Measurements from ENCODE around the gene TBRG4.
"Not testable (repeated sequence)": the region's sequence is repeated elsewhere in the genome, so short reads cannot be mapped to it uniquely, and the experiment has no call there.

TBRG4 gene

GRCh38 chr7:45111298-45112223 lies at the start of gene TBRG4:
TSS of gene TBRG4 (minus strand) at chr7:45111697. CDS start at chr7:45109237, 2,460 bp downstream.
- ATAC-seq (replicated peaks) (peak; percentile 95 to 97), DNase-seq (peak; percentile 92)
- Mint-ChIP-seq H3K9me3 (no peaks in the 10 kb centered on the region), H3K27me3 (peaks cover 0 to 4% of the 10 kb centered on the region in 2 donors), H3K4me1 (peaks cover 23 to 27% of the 10 kb centered on the region in 2 donors), H3K4me3 (peak within 1 kb of the TSS; percentile 91 to 98), H3K27ac (peak within 1 kb of the TSS; percentile 99), H3K36me3 (peaks cover 15 to 28% of the 10 kb centered on the region in 2 donors)

GRCh38 chr7:45161138-45161537 lies 49.6 kb upstream of the TBRG4 start:
- H3K36me3 Mint-ChIP-seq = no peaks in the 10 kb centered on the region
- H3K27ac Mint-ChIP-seq = peak overlapping the region; percentile 70
- no peak for ATAC-seq (replicated peaks)
- H3K4me3 Mint-ChIP-seq = no peak overlapping the region
- DNase-seq = no peak
- peaks cover 11 to 22% of the 10 kb centered on the region in 2 donors for H3K4me1 Mint-ChIP-seq
- H3K27me3 Mint-ChIP-seq = peaks cover 46 to 63% of the 10 kb centered on the region in 2 donors
- peaks cover 7 to 10% of the 10 kb centered on the region in 2 donors for H3K9me3 Mint-ChIP-seq

GRCh38 chr7:45160417-45160881 lies 49.0 kb upstream of the TBRG4 start:
- H3K4me1 Mint-ChIP-seq = peaks cover 11 to 22% of the 10 kb centered on the region in 2 donors
- ATAC-seq (replicated peaks) (peak; percentile 82 to 90), DNase-seq (peak; percentile 39)
- peak overlapping the region; percentile 70 for H3K27ac Mint-ChIP-seq
- H3K9me3 Mint-ChIP-seq = peaks cover 7 to 10% of the 10 kb centered on the region in 2 donors
- H3K4me3 Mint-ChIP-seq = no peak overlapping the region
- H3K27me3 Mint-ChIP-seq = peaks cover 49 to 66% of the 10 kb centered on the region in 2 donors
- H3K36me3 Mint-ChIP-seq = no peaks in the 10 kb centered on the region

- DNase-seq = no peak
- no peak overlapping the region for H3K4me3 Mint-ChIP-seq
- peaks cover 13 to 27% of the 10 kb centered on the region in 2 donors for H3K4me1 Mint-ChIP-seq
- H3K27ac Mint-ChIP-seq = no peak overlapping the region
- H3K27me3 Mint-ChIP-seq = peaks cover 50 to 66% of the 10 kb centered on the region in 2 donors
- H3K9me3 Mint-ChIP-seq = peaks cover 3 to 7% of the 10 kb centered on the region in 2 donors
- ATAC-seq (replicated peaks) = no peak
- H3K36me3 Mint-ChIP-seq = no peaks in the 10 kb centered on the region
These were observed 47.8 kb upstream of the TBRG4 start for GRCh38 chr7:45159296-45159695.

- H3K4me3 Mint-ChIP-seq = no peak overlapping the region
- peaks cover 0 to 3% of the 10 kb centered on the region in 2 donors for H3K9me3 Mint-ChIP-seq
- H3K27me3 Mint-ChIP-seq = peaks cover 43 to 58% of the 10 kb centered on the region in 2 donors
- peaks cover 14 to 28% of the 10 kb centered on the region in 2 donors for H3K4me1 Mint-ChIP-seq
- no peak for ATAC-seq (replicated peaks)
- DNase-seq = no peak
- H3K27ac Mint-ChIP-seq = peak overlapping the region; percentile 33
- no peaks in the 10 kb centered on the region for H3K36me3 Mint-ChIP-seq
These were observed 47.0 kb upstream of the TBRG4 start for GRCh38 chr7:45158471-45158870.

GRCh38 chr7:45157653-45158401 lies 46.3 kb upstream of the TBRG4 start, which contains the start of gene RAMP3:
TSS of gene RAMP3 (plus strand) at chr7:45157791. CDS start at chr7:45157829, 38 bp downstream.
- ATAC-seq (replicated peaks) (no peak), DNase-seq (no peak)
- H3K27ac Mint-ChIP-seq = peak within 1 kb of the TSS; percentile 33
- H3K36me3 Mint-ChIP-seq = no peaks in the 10 kb centered on the region
- peak within 1 kb of the TSS in 1 of 2 donors; percentile 30 for H3K4me3 Mint-ChIP-seq
- no peaks in the 10 kb centered on the region for H3K9me3 Mint-ChIP-seq
- H3K27me3 Mint-ChIP-seq = peaks cover 39 to 54% of the 10 kb centered on the region in 2 donors
- peaks cover 16 to 28% of the 10 kb centered on the region in 2 donors for H3K4me1 Mint-ChIP-seq

- H3K27ac Mint-ChIP-seq = no peak overlapping the region
- ATAC-seq (replicated peaks) = no peak
- peaks cover 39 to 49% of the 10 kb centered on the region in 2 donors for H3K27me3 Mint-ChIP-seq
- H3K36me3 Mint-ChIP-seq = no peaks in the 10 kb centered on the region
- DNase-seq = no peak
- peak overlapping the region in 1 of 2 donors; percentile 30 for H3K4me3 Mint-ChIP-seq
- H3K4me1 Mint-ChIP-seq = peaks cover 16 to 28% of the 10 kb centered on the region in 2 donors
- no peaks in the 10 kb centered on the region for H3K9me3 Mint-ChIP-seq
These were observed 45.8 kb upstream of the TBRG4 start for GRCh38 chr7:45157286-45157652.

- Mint-ChIP-seq H3K4me3 (peak overlapping the region in 1 of 2 donors; percentile 30), H3K27ac (no peak overlapping the region), H3K9me3 (no peaks in the 10 kb centered on the region)
These were observed 45.2 kb upstream of the TBRG4 start for GRCh38 chr7:45156516-45157272.

GRCh38 chr7:45155941-45156340 lies 44.4 kb upstream of the TBRG4 start:
- ATAC-seq (replicated peaks) (no peak), DNase-seq (no peak)
- no peaks in the 10 kb centered on the region for H3K36me3 Mint-ChIP-seq
- peaks cover 31 to 40% of the 10 kb centered on the region in 2 donors for H3K27me3 Mint-ChIP-seq
- H3K4me1 Mint-ChIP-seq = peaks cover 11 to 22% of the 10 kb centered on the region in 2 donors
- no peak overlapping the region for H3K4me3 Mint-ChIP-seq
- H3K9me3 Mint-ChIP-seq = no peaks in the 10 kb centered on the region
- no peak overlapping the region for H3K27ac Mint-ChIP-seq

More at GRCh38 chr7:45156516-45157272, 45.2 kb upstream of the TBRG4 start:
- no peaks in the 10 kb centered on the region for H3K36me3 Mint-ChIP-seq
- ATAC-seq (replicated peaks) (no peak), DNase-seq (no peak)
- peaks cover 38 to 44% of the 10 kb centered on the region in 2 donors for H3K27me3 Mint-ChIP-seq
- H3K4me1 Mint-ChIP-seq = peaks cover 16 to 28% of the 10 kb centered on the region in 2 donors

GRCh38 chr7:45155357-45155900 lies 43.9 kb upstream of the TBRG4 start:
- peaks cover 9 to 17% of the 10 kb centered on the region in 2 donors for H3K4me1 Mint-ChIP-seq
- no peaks in the 10 kb centered on the region for H3K9me3 Mint-ChIP-seq
- peaks cover 33 to 43% of the 10 kb centered on the region in 2 donors for H3K27me3 Mint-ChIP-seq
- DNase-seq = no peak
- H3K36me3 Mint-ChIP-seq = no peaks in the 10 kb centered on the region
- H3K27ac Mint-ChIP-seq = no peak overlapping the region
- no peak overlapping the region for H3K4me3 Mint-ChIP-seq
- ATAC-seq (replicated peaks) = no peak

GRCh38 chr7:45153861-45154260 lies 42.4 kb upstream of the TBRG4 start:
- H3K27me3 Mint-ChIP-seq = peaks cover 24 to 46% of the 10 kb centered on the region in 2 donors
- not testable (repeated sequence) for DNase-seq; ATAC-seq (replicated peaks); H3K36me3 Mint-ChIP-seq; H3K27ac Mint-ChIP-seq; H3K4me3 Mint-ChIP-seq; H3K9me3 Mint-ChIP-seq
- peaks cover 7 to 13% of the 10 kb centered on the region in 2 donors for H3K4me1 Mint-ChIP-seq

GRCh38 chr7:45153233-45153632 lies 41.7 kb upstream of the TBRG4 start:
- Mint-ChIP-seq H3K4me1 (peaks cover 7 to 13% of the 10 kb centered on the region in 2 donors), H3K36me3 (no peaks in the 10 kb centered on the region), H3K4me3 (no peak overlapping the region), H3K9me3 (no peaks in the 10 kb centered on the region), H3K27me3 (peaks cover 22 to 46% of the 10 kb centered on the region in 2 donors), H3K27ac (no peak overlapping the region)
- ATAC-seq (replicated peaks) (no peak), DNase-seq (no peak)

- H3K36me3 Mint-ChIP-seq = no peaks in the 10 kb centered on the region
These were observed 40.5 kb upstream of the TBRG4 start for GRCh38 chr7:45151967-45152366.

More at GRCh38 chr7:45151967-45152366, 40.5 kb upstream of the TBRG4 start:
- H3K9me3 Mint-ChIP-seq = no peaks in the 10 kb centered on the region
- no peak overlapping the region for H3K27ac Mint-ChIP-seq
- H3K4me1 Mint-ChIP-seq = peaks cover 7 to 10% of the 10 kb centered on the region in 2 donors
- DNase-seq (no peak), ATAC-seq (replicated peaks) (no peak)
- H3K4me3 Mint-ChIP-seq = no peak overlapping the region
- H3K27me3 Mint-ChIP-seq = peaks cover 20 to 45% of the 10 kb centered on the region in 2 donors
